Fibroblast of lung (primary cell): ENCODE data around the gene HSPG2. TPM values are rescaled to one million over a fixed set of nuclear protein-coding genes. Genes with fewer than 3 reads are reported as not detected.

Experiments used
- DNase-seq, 2 donors: peaks; one replicate each; pipeline versions ENCODE4 v3.0.0 to v3.0.0-alpha.2; 2010; ENCODE audit warnings: low read depth in 2 of 2
- H2AFZ ChIP-seq: 2 replicates; pipeline ENCODE4 v1.5.1; 2012; ENCODE audit warnings: low read length, control low read depth, inconsistent platforms
- H3K27ac ChIP-seq: 2 replicates; pipeline ENCODE4 v1.5.1; 2011; ENCODE audit warnings: low read length, control low read depth; ENCODE audit not compliant: insufficient read depth
- H3K27me3 ChIP-seq: 2 replicates; pipeline ENCODE4 v1.5.1; 2011; ENCODE audit warnings: mild to moderate bottlenecking, low read length; ENCODE audit not compliant: control insufficient read depth, insufficient read depth
- H3K36me3 ChIP-seq: 2 replicates; pipeline ENCODE4 v1.5.1; 2011; ENCODE audit warnings: low read length; ENCODE audit not compliant: control insufficient read depth, insufficient read depth
- H3K4me1 ChIP-seq: 2 replicates; pipeline ENCODE4 v1.5.1; 2011; ENCODE audit warnings: low read length; ENCODE audit not compliant: control insufficient read depth, insufficient read depth; ENCODE audit errors: extremely low read depth
- H3K4me2 ChIP-seq: 2 replicates; pipeline ENCODE4 v1.5.1; 2011; ENCODE audit warnings: low read length, control low read depth; ENCODE audit not compliant: insufficient read depth; ENCODE audit errors: extremely low read depth
- H3K4me3 ChIP-seq, 4 experiments: fragments of 200-600 bp in 1 of 4; sonication (generic) in 1 of 4; replicated peaks in 1 of 4; 2 replicates each; pipeline ENCODE4 v1.5.1; 2011 to 2016; ENCODE audit warnings: low read length in 4 of 4, low read depth in 3 of 4, mild to moderate bottlenecking in 3 of 4, control low read depth in 2 of 4, inconsistent platforms in 1 of 4, mixed read lengths in 1 of 4; ENCODE audit not compliant: insufficient read depth in 1 of 4; ENCODE audit errors: control extremely low read depth in 1 of 4
- H3K79me2 ChIP-seq: 2 replicates; pipeline ENCODE4 v1.5.1; 2012; ENCODE audit warnings: mild to moderate bottlenecking, low read length, inconsistent platforms; ENCODE audit not compliant: control insufficient read depth, insufficient read depth
- H3K9ac ChIP-seq: 2 replicates; pipeline ENCODE4 v1.5.1; 2011; ENCODE audit warnings: mild to moderate bottlenecking, low read length, control low read depth; ENCODE audit not compliant: insufficient read depth
- H3K9me3 ChIP-seq: 2 replicates; pipeline ENCODE4 v1.5.1; 2012; ENCODE audit warnings: low read depth, low read length; ENCODE audit not compliant: control insufficient read depth, insufficient read depth
- H4K20me1 ChIP-seq: 2 replicates; pipeline ENCODE4 v1.5.1; 2011; ENCODE audit warnings: low read length; ENCODE audit not compliant: control insufficient read depth, insufficient read depth; ENCODE audit errors: extremely low read depth
- EZH2 ChIP-seq: IDR thresholded peaks from 2 replicates; pipeline ENCODE4 v1.5.1; 2012; ENCODE audit warnings: low read length, control low read depth, mild to moderate bottlenecking; ENCODE audit errors: missing control alignments
- polyA plus RNA-seq, 2 donors: library from polyadenylated mRNA; depleted of rRNA in 1 of 2; stranded (reverse) in 1 of 2; unstranded in 1 of 2; fragments of >200 nt; gene quantifications; 2 replicates each; pipeline ENCODE4 v1.2.1, GENCODE V29; 2011 to 2012; ENCODE audit warnings: missing spikeins in 1 of 2
- total RNA-seq: library from RNA; depleted of rRNA; stranded (reverse); fragments of >200 nt; gene quantifications from 2 replicates; pipeline ENCODE4 v1.2.1, GENCODE V29; 2014
- TF ChIP-seq, protein P1 (sequence below), 2 donors: IDR thresholded peaks in 1 of 2; conservative IDR thresholded peaks in 1 of 2; 1 replicate in 1 of 2; 2 replicates in 1 of 2; pipeline ENCODE4 v1.5.1; 2011 to 2012; ENCODE audit warnings: low read length in 2 of 2, control low read depth in 1 of 2, inconsistent platforms in 1 of 2, low read depth in 1 of 2, mild to moderate bottlenecking in 1 of 2

HSPG2 gene
- total and polyA plus RNA-seq, 2 donors (not counting 1 experiment from before 2014, with no cell fraction given), result 40.7 to 88.4 TPM

DNA sequence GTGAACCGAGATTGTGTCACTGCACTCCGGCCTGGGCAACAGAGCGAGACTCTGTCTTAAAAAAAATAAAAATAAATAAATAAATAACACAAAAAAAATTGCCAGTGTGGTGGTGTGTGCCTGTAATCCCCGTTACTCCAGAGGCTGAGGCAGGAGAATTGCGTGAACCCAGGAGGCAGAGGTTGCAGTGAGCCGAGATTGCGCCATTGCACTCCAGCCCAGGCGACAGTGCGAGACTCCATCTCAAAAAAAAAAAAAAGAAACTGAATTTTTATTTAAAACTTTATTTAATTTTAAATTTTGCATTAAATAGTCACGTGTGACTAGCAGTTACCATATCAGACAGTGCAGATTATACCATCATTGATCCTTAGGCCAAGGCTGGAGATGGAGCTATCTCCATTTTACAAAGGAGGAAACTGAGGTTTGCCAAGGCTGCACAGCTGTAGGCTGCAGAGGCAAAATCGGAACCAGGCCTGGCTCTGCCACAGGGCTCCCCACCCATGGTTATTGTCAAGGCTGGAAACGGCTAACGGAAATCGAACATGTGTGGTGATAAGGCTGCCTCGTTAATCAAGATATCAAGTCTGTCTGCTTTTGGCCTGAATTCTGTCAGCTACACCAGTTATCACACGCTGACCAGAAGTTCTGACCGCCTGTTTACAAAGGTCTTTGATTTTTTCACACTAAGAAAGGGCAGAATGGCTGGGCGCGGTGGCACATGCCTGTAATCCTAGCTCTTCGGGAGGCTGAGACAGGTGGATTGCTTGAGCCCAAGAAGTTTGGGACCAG lies 20.5 kb downstream of the HSPG2 start:
- Histone ChIP-seq H3K4me1 (peaks cover 36% of the 10 kb centered on the region), H3K9me3 (no peaks in the 10 kb centered on the region), H3K27ac (no peak overlapping the region), H2AFZ (no peak overlapping the region), H3K36me3 (peaks cover 2% of the 10 kb centered on the region), H3K9ac (no peak overlapping the region), H3K4me3 (no peak overlapping the region), H4K20me1 (no peaks in the 10 kb centered on the region), H3K79me2 (peaks cover 40% of the 10 kb centered on the region), H3K27me3 (no peaks in the 10 kb centered on the region), H3K4me2 (no peak overlapping the region)
- no peak for DNase-seq
- TF ChIP-seq, protein P1, sequence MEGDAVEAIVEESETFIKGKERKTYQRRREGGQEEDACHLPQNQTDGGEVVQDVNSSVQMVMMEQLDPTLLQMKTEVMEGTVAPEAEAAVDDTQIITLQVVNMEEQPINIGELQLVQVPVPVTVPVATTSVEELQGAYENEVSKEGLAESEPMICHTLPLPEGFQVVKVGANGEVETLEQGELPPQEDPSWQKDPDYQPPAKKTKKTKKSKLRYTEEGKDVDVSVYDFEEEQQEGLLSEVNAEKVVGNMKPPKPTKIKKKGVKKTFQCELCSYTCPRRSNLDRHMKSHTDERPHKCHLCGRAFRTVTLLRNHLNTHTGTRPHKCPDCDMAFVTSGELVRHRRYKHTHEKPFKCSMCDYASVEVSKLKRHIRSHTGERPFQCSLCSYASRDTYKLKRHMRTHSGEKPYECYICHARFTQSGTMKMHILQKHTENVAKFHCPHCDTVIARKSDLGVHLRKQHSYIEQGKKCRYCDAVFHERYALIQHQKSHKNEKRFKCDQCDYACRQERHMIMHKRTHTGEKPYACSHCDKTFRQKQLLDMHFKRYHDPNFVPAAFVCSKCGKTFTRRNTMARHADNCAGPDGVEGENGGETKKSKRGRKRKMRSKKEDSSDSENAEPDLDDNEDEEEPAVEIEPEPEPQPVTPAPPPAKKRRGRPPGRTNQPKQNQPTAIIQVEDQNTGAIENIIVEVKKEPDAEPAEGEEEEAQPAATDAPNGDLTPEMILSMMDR (conservative IDR thresholded peaks at IDR 0.05 in 1 of 2, IDR thresholded peaks at IDR 0.05 in 1 of 2; ENCODE audit: low read depth in 1 of 2, low read length in 2 of 2), result no peak
- TF ChIP-seq EZH2, result no peak

DNA sequence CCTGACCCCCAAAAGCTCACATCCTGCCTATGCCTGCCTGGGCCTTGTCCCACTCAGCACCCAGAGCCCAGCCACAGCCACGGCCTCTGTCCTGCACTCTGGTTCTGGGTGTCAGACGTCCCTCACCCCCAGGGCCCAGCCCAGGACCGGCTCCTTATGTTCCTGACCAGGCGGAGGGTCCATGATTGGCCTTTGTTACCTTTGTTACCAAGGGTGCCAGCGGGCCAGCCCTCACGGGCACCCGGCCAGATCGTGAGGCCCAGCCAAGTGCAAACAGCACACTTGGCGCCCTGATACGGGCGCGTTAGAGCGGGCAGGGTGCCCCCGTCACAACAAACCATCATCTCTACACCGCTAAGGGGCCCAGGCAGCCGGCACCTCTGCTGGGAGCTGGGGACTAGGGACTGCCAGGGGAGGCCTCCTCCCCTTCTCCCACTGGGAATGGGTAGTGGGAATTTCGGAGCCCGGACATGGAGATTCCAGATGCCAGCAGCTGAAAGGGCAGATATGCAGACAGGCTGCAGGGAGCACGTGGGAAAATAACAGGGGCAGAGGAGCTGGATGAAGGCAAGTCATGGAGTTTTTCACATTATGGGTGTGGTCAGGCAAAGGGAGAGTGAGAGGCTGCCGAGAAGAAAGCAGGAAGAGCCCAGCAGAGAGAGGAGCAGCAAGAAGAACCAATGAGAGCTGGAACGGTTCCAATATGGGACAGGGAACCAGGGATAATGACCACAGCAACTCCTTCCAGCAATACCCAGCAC lies 22.1 kb downstream of the HSPG2 start:
- H3K9me3 ChIP-seq, result no peaks in the 10 kb centered on the region
- H3K9ac ChIP-seq, result no peak overlapping the region
- no peaks in the 10 kb centered on the region for H4K20me1 ChIP-seq
- H3K36me3 ChIP-seq, result peaks cover 4% of the 10 kb centered on the region
- H3K4me1 ChIP-seq, result peaks cover 35% of the 10 kb centered on the region
- H2AFZ ChIP-seq, result no peak overlapping the region
- TF ChIP-seq EZH2, result no peak
- TF ChIP-seq, protein P1 (conservative IDR thresholded peaks at IDR 0.05 in 1 of 2, IDR thresholded peaks at IDR 0.05 in 1 of 2; ENCODE audit: low read depth in 1 of 2, low read length in 2 of 2), result no peak
- H3K27me3 ChIP-seq, result no peaks in the 10 kb centered on the region
- H3K4me3 ChIP-seq, result no peak overlapping the region
- DNase-seq, result peak in 1 of 2 donors; percentile 46
- H3K79me2 ChIP-seq, result peaks cover 43% of the 10 kb centered on the region
- H3K4me2 ChIP-seq, result no peak overlapping the region
- H3K27ac ChIP-seq, result no peak overlapping the region

DNA sequence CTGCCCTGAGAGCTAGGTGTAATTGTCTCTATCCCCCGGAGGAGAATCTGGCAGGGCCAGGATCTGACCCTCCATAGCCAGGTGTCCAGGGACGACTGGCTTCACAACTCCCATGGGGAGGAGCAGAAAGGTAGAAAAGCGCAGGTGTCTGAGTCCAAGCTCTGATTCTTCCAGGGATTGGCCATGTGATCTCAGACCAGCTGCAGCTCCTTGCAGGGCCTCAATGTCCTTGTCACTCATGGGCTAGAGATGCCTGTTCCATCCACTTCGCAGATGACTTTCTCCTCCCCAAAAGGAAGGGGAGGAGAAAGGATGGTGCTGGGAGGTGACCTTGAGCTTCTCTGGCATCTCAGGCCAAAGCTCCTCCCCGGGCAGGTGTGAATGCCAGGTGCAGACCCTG lies 22.7 kb downstream of the HSPG2 start:
- TF ChIP-seq EZH2, result no peak
- TF ChIP-seq, protein P1 (conservative IDR thresholded peaks at IDR 0.05 in 1 of 2, IDR thresholded peaks at IDR 0.05 in 1 of 2; ENCODE audit: low read depth in 1 of 2, low read length in 2 of 2), result no peak
- H3K9me3 ChIP-seq, result no peaks in the 10 kb centered on the region
- no peak overlapping the region for H3K4me2 ChIP-seq
- no peak for DNase-seq
- H3K27me3 ChIP-seq, result no peaks in the 10 kb centered on the region
- H3K27ac ChIP-seq, result no peak overlapping the region
- no peak overlapping the region for H3K4me3 ChIP-seq
- H3K9ac ChIP-seq, result no peak overlapping the region
- H4K20me1 ChIP-seq, result no peaks in the 10 kb centered on the region
- peaks cover 43% of the 10 kb centered on the region for H3K79me2 ChIP-seq
- H3K36me3 ChIP-seq, result peaks cover 4% of the 10 kb centered on the region
- no peak overlapping the region for H2AFZ ChIP-seq
- peaks cover 40% of the 10 kb centered on the region for H3K4me1 ChIP-seq
